GM18499 (cell line): ENCODE results near the gene MRPL49.

Experiments
- ATAC-seq: cut with Tn5 transposase; IDR thresholded peaks from one replicate; pipeline ENCODE4 v1.9.1; 2021; ENCODE audit warnings: moderate number of reproducible peaks; ENCODE audit not compliant: insufficient read depth, unreplicated experiment

Gene MRPL49

DNA sequence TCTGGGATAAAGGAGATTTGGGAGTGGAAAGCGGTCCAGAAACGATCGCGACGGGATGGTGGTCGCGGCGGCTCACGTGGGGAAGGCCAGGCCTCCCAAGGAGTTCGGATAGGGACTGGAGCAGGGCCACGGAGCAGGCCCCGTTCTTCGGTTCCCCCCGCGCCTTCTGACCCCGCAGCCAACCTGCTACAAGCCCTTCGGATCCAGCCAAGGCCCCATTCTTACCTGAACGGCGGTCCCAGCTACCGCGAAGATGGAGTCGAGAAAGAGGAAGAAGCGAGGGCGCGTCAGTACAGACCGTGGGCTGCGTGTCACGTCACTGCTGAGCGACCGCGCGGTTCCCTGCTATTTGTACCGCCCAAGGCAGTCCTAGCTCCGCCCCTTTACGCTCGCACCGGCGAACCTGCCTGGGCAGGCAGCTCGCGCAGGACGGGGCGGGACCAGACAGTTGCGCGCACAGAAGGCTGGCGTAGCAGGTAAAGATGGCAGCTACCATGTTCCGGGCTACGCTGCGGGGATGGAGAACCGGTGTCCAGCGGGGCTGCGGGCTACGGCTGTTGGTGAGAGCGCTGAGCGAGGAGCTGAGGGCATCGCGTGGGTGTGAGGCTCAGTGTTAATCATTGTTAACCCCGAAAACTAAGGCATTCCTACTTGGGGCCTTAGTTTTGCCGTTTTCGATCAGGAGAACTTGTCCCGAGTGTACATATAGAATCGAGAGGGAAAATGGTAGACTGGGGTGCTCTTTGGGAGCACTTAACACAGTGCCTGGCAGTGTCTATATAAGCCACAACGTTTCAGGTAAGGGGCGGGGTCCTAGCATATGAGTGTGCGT is at the start of gene MRPL49, which contains the start of gene FAU:
MRPL49 (plus strand) TSS at position 457 of the 832 bp plus-strand sequence; CDS start at position 483, 26 bp downstream.
FAU (minus strand) TSS at position 270 of the 832 bp plus-strand sequence. CDS start 321 bp downstream, outside the sequence.
- ATAC-seq = peak; percentile 66

- no peak for ATAC-seq
Measured at GRCh38 chr11:65072631-65072966, 49.5 kb upstream of the MRPL49 start.

DNA sequence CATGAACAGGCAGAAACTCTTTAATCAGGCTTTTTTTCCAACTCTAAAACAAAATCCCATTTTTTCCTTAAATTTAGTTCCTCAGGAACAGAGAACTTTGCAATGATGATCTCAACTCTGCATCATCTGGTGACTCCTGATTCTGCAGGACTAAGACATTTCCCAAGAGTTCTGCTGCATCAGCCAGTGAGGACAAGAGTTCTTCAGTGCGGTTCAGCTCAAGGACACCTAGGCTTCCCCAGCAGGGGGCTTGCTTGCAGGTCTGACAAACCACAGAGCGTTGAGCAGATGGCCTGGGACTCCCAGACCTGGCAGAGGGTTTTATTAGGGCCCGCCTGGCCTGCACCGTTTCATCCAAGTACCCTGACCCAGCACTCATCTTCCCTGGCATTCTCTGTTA is 44.7 kb upstream of the MRPL49 start:
- ATAC-seq = no peak

- no peak for ATAC-seq
Measured at GRCh38 chr11:65078151-65078550, 44.0 kb upstream of the MRPL49 start.

DNA sequence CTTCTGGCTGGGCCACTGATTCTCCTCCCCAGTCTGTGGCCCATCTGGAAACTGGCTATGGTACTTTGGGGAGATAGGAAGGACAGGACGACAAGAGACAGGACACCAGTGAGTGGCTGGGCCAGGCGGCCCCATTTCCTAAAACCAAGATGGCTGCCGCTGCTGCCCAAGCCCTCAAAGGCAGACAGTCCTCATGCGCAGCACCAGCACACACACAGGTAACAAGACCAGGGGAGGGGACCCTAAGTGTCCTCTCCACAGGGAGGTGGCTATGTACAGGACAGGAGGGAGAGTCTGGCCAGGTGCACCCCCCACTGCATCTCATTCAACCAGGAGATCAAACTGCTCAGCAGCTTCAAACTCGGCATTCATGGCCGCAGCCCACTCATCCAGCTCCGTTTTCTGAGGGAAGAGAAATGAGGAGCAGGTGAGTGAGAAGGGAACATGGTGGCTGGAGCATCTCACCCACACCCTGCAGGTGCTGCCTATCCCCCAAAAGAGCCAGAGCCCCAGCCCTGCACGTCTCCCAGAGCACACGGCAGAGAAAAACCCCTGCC is 43.3 kb upstream of the MRPL49 start:
- no peak for ATAC-seq

- peak; percentile 9 for ATAC-seq
Measured at GRCh38 chr11:65083134-65083833, 38.8 kb upstream of the MRPL49 start.

- ATAC-seq = peak; percentile 57
Measured at GRCh38 chr11:65083834-65084597, 38.1 kb upstream of the MRPL49 start, which contains the start of the genes CDCA5 and ZFPL1. CDCA5 (minus strand) TSS chr11:65084040; CDS start chr11:65083978, 62 bp downstream. ZFPL1 (plus strand) TSS chr11:65084222; CDS start chr11:65084699, 477 bp downstream.

- ATAC-seq = no peak
Measured at GRCh38 chr11:65084598-65085375, 37.3 kb upstream of the MRPL49 start.

DNA sequence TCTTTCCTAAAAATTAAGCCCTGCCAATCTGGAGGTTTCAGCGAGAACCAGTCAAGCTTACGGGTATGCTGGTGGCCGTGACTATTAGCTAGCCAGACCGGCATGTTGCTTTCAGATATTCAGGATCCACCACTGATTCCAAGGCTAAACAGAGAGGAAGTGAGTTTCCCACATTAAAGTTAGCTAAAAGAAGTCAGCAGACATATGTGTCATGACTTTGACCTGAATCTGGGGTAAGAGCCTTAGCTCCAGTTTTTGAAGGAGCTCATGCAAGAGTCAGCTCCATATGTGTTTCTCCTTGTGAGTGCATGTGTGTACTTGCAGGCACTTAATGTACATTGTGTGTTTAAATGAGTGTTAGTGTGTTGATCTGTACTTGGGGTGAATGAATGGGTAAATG is 36.7 kb upstream of the MRPL49 start:
- no peak for ATAC-seq

DNA sequence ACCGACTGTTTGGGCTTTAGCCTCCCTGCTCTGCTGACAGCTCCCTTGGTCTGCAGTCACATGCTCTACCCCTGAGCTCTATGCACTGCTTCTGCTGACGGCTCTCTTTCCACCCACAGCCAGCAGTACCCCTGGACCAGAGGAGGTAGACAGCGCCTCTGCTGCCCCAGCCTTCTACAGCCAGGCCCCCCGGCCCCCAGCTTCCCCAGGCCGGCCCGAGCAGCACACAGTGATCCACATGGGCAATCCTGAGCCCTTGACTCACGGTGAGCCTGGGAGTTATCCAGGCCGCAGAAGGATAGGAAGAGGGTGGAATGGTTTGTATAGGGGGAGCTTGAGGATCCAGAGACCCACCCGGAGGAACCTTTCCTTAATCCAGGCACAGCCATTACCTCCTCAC is 35.3 kb upstream of the MRPL49 start:
- ATAC-seq = no peak

GRCh38 chr11:65087216-65087615 is 34.9 kb upstream of the MRPL49 start:
- ATAC-seq = no peak

GRCh38 chr11:65087827-65088226 is 34.3 kb upstream of the MRPL49 start:
- no peak for ATAC-seq

DNA sequence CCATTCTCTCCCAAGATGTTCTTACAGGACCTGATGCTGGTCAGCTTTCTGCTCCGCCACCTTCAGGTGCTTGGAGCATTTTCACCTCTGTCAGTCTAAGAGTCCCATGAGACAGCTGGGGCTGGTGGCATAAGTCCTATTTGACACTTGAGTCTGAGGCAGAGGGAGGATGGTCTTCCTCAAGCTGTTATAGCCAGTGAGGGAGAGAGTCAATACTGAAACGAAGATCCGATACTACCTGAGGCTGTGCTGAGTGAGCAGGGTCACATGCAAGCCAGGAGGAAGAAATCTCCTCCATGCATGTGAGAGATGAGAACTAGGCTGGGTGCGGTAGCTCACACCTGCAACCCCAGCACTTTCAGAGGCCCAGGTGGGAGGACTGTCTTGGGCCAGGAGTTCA is 32.5 kb upstream of the MRPL49 start:
- no peak for ATAC-seq

GRCh38 chr11:65090628-65091027 is 31.5 kb upstream of the MRPL49 start:
- no peak for ATAC-seq

GRCh38 chr11:65095427-65095826 is 26.7 kb upstream of the MRPL49 start:
- ATAC-seq = no peak

- peak; percentile 51 for ATAC-seq
Measured at GRCh38 chr11:65095974-65096806, 25.9 kb upstream of the MRPL49 start, which contains the start of gene VPS51. VPS51 (plus strand) TSS chr11:65096214; CDS start chr11:65096251, 37 bp downstream.

GRCh38 chr11:65096926-65097325 is 25.2 kb upstream of the MRPL49 start:
- ATAC-seq = no peak

GRCh38 chr11:65100674-65101350 is 21.3 kb upstream of the MRPL49 start:
- ATAC-seq = no peak
